ENCODE data around the gene NEDD4L.

DNA sequence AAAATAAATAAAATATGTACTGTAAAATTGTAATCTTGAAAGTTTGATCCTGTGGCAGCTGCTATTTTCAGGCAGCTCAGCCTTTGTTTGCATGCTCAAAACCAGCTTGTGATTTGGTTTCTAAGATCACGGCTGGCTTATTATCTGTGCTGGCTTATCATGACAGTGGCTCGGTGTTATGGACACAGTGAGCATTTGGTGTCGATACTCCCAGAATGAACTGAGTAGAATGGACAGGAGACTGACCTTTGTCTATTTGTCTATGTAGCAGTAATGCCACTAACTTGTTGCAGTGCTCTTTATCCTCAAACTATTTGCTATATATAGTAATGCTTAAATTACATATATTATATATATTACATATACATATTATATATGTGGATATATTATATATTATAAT is 58.8 kb downstream of the NEDD4L start:
- no peak for TF ChIP-seq POLR2A (IDR thresholded peaks at IDR 0.05; ENCODE audit: extremely low read depth, insufficient read length)
- TF ChIP-seq, protein P1, sequence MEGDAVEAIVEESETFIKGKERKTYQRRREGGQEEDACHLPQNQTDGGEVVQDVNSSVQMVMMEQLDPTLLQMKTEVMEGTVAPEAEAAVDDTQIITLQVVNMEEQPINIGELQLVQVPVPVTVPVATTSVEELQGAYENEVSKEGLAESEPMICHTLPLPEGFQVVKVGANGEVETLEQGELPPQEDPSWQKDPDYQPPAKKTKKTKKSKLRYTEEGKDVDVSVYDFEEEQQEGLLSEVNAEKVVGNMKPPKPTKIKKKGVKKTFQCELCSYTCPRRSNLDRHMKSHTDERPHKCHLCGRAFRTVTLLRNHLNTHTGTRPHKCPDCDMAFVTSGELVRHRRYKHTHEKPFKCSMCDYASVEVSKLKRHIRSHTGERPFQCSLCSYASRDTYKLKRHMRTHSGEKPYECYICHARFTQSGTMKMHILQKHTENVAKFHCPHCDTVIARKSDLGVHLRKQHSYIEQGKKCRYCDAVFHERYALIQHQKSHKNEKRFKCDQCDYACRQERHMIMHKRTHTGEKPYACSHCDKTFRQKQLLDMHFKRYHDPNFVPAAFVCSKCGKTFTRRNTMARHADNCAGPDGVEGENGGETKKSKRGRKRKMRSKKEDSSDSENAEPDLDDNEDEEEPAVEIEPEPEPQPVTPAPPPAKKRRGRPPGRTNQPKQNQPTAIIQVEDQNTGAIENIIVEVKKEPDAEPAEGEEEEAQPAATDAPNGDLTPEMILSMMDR (IDR thresholded peaks at IDR 0.05; ENCODE audit: low read depth, low read length), result no peak
- TF ChIP-seq, protein P2, sequence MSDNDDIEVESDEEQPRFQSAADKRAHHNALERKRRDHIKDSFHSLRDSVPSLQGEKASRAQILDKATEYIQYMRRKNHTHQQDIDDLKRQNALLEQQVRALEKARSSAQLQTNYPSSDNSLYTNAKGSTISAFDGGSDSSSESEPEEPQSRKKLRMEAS (IDR thresholded peaks at IDR 0.05; ENCODE audit: low read depth, low read length), result no peak
